ENCODE data around the gene MTG2. TPM values are rescaled to one million over a fixed set of nuclear protein-coding genes. Genes with fewer than 3 reads are reported as not detected.

Gene MTG2
- total RNA-seq, 1 donor from 2014 or later, result 31.5 TPM

DNA sequence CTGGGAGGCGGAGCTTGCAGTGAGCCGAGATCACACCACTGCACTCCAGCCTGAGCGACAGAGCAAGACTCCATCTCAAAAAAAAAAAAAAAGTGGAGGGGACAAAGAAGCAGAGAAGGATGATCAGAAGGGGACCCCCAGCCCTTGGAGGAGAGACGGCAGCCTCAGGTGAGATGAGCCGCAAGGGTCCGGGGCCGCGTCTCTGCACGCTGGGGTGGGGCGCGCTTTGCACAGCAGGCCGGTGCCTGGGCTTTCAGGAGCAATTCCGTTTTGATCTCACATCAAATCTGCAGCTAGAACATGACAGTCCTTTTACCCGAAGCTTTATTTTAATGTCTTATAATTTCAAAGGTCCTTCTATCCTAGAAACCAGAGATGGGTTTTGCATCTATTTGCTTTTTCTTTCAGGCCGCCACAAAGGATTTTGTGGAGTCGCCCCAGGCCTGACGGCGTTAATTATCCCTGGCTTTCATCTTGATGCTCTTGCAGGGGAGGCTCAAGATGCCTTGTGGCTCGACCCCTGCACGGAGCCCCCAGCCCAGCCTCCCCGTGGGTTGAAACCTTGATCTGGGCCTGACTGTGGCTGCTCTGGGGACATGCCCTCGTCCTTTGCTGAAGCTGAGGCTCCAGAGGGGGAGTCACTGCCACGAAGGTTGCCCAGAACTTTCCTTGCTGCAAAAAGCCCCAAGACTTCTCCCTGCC lies 20.0 kb downstream of the MTG2 start:
- Histone ChIP-seq H3K9me3 (ENCODE audit: insufficient read depth, low read depth, low read length) (no peaks in the 10 kb centered on the region), H3K9ac (ENCODE audit: low read length) (no peak overlapping the region), H3K4me1 (ENCODE audit: insufficient read depth, low read length) (peaks cover 8% of the 10 kb centered on the region), H3K4me3 (ENCODE audit: insufficient read depth, low read depth, low read length) (no peak overlapping the region), H3K36me3 (ENCODE audit: insufficient read depth, low read length) (peaks cover 9% of the 10 kb centered on the region), H3K4me2 (ENCODE audit: low read length) (peak overlapping the region; percentile 11), H2AFZ (ENCODE audit: low read depth, low read length) (no peak overlapping the region), H3K79me2 (ENCODE audit: insufficient read depth, low read length) (no peaks in the 10 kb centered on the region), H4K20me1 (ENCODE audit: insufficient read depth, low read length) (peaks cover 10% of the 10 kb centered on the region), H3K27me3 (ENCODE audit: insufficient read depth, low read length) (no peaks in the 10 kb centered on the region), H3K27ac (ENCODE audit: low read depth, low read length) (no peak overlapping the region)
- H3K4me3 Mint-ChIP-seq (ENCODE audit: unreplicated experiment), result no peak overlapping the region
- no peak for DNase-seq (ENCODE audit: low read depth)
- peaks cover 32% of the 10 kb centered on the region for H3K36me3 Mint-ChIP-seq (ENCODE audit: low read depth, unreplicated experiment)
- H3K4me1 Mint-ChIP-seq (ENCODE audit: low read depth, unreplicated experiment), result no peaks in the 10 kb centered on the region
- H3K27me3 Mint-ChIP-seq (ENCODE audit: low read depth, unreplicated experiment), result no peaks in the 10 kb centered on the region
- TF ChIP-seq, protein P1, sequence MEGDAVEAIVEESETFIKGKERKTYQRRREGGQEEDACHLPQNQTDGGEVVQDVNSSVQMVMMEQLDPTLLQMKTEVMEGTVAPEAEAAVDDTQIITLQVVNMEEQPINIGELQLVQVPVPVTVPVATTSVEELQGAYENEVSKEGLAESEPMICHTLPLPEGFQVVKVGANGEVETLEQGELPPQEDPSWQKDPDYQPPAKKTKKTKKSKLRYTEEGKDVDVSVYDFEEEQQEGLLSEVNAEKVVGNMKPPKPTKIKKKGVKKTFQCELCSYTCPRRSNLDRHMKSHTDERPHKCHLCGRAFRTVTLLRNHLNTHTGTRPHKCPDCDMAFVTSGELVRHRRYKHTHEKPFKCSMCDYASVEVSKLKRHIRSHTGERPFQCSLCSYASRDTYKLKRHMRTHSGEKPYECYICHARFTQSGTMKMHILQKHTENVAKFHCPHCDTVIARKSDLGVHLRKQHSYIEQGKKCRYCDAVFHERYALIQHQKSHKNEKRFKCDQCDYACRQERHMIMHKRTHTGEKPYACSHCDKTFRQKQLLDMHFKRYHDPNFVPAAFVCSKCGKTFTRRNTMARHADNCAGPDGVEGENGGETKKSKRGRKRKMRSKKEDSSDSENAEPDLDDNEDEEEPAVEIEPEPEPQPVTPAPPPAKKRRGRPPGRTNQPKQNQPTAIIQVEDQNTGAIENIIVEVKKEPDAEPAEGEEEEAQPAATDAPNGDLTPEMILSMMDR (IDR thresholded peaks at IDR 0.05; ENCODE audit: insufficient read depth, low read depth, low read length), result no peak
- no peak for TF ChIP-seq EZH2 (IDR thresholded peaks at IDR 0.05; ENCODE audit: insufficient read depth, low read length)
- no peaks in the 10 kb centered on the region for H3K9me3 Mint-ChIP-seq (ENCODE audit: unreplicated experiment)
- peak overlapping the region; percentile 16 for H3K27ac Mint-ChIP-seq (ENCODE audit: unreplicated experiment)
- no peak for FAIRE-seq

DNA sequence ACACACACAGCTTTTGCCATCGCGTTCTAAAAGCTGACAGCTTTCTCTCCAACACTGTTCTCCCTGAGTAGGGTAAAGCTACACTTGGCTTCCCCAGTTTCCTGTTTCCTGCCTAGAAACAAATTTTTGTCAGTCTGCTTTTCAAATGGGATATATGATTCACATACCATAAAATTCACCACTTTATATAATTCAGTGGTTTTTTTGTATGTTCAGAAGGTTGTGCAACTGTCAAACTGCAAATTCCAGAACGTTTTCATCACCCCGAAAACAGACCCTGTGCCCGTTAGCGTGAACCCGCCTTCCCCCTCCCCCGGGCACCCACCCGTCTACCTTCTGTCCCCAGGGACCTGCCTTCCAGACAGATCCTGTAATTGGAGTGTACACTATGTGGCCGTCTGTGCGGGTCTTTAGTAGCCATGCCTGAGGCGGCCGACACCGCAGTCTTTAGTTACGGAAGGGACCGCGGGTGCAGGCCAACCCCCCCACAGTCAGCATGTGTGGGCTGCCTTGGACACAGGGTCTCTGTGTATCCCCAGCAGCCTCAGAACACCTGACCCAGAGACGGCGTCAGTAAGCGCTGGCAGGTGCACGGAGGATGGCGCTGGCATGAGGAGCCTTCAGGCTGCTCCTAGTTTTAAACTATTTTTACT lies 20.7 kb downstream of the MTG2 start:
- Histone ChIP-seq H3K79me2 (ENCODE audit: insufficient read depth, low read length) (no peaks in the 10 kb centered on the region), H3K9ac (ENCODE audit: low read length) (no peak overlapping the region), H3K27me3 (ENCODE audit: insufficient read depth, low read length) (no peaks in the 10 kb centered on the region), H3K4me1 (ENCODE audit: insufficient read depth, low read length) (peaks cover 8% of the 10 kb centered on the region), H4K20me1 (ENCODE audit: insufficient read depth, low read length) (peaks cover 13% of the 10 kb centered on the region), H3K4me2 (ENCODE audit: low read length) (peak overlapping the region; percentile 11), H3K36me3 (ENCODE audit: insufficient read depth, low read length) (peaks cover 6% of the 10 kb centered on the region), H3K4me3 (ENCODE audit: insufficient read depth, low read depth, low read length) (no peak overlapping the region), H2AFZ (ENCODE audit: low read depth, low read length) (no peak overlapping the region), H3K27ac (ENCODE audit: low read depth, low read length) (no peak overlapping the region), H3K9me3 (ENCODE audit: insufficient read depth, low read depth, low read length) (no peaks in the 10 kb centered on the region)
- no peaks in the 10 kb centered on the region for H3K27me3 Mint-ChIP-seq (ENCODE audit: low read depth, unreplicated experiment)
- DNase-seq (ENCODE audit: low read depth) (no peak), FAIRE-seq (no peak)
- H3K9me3 Mint-ChIP-seq (ENCODE audit: unreplicated experiment), result no peaks in the 10 kb centered on the region
- H3K4me1 Mint-ChIP-seq (ENCODE audit: low read depth, unreplicated experiment), result no peaks in the 10 kb centered on the region
- no peak overlapping the region for H3K4me3 Mint-ChIP-seq (ENCODE audit: unreplicated experiment)
- H3K36me3 Mint-ChIP-seq (ENCODE audit: low read depth, unreplicated experiment), result peaks cover 28% of the 10 kb centered on the region
- peak overlapping the region; percentile 16 for H3K27ac Mint-ChIP-seq (ENCODE audit: unreplicated experiment)
- TF ChIP-seq, protein P1 (IDR thresholded peaks at IDR 0.05; ENCODE audit: insufficient read depth, low read depth, low read length), result no peak
- TF ChIP-seq EZH2 (IDR thresholded peaks at IDR 0.05; ENCODE audit: insufficient read depth, low read length), result no peak

Measured in astrocyte (in vitro differentiated cells and primary cell).